Astrocyte (in vitro differentiated cells and primary cell): ENCODE data around the gene PIK3R6.

Experiments used
- EZH2 ChIP-seq: IDR thresholded peaks from 2 replicates; pipeline ENCODE4 v1.6.1; 2012; ENCODE audit warnings: mild to moderate bottlenecking, low read length, inconsistent platforms; ENCODE audit not compliant: insufficient read depth
- TF ChIP-seq, protein P1 (sequence below): IDR thresholded peaks from 2 replicates; pipeline ENCODE4 v1.5.1; 2011; ENCODE audit warnings: low read depth, mild to moderate bottlenecking, inconsistent platforms, low read length, moderate library complexity; ENCODE audit not compliant: insufficient read depth

DNA sequence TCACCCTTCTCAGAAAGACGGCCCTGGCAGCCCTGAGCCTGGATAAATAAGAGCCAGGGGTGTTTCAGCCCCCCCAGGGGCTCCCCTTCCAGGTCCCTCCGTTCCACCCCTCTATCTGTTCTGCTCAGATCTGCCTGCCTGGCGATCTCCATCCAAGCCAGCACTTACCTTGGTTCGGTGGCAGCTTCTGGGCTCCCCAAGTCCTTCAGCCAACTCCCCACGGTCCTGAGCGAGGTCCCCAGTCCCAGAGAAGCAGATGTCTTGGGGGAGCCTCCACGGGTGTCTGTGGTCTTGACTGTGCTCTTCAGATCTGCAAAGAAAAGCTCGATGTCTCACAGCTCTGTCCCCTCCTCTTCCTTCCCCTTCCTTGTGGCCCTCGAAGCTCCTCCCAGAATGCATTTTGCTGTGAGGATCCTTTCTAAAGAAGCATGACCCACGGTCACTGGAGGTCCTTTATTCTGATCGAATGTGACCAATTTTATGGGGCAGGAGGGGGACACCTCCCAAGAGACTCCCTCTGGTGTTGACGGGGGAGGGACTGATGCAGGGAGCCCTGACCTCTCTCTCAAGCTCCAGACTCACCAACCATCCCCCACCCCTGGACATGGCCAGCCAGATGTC is at the start of gene PIK3R6:
- TF ChIP-seq, protein P1, sequence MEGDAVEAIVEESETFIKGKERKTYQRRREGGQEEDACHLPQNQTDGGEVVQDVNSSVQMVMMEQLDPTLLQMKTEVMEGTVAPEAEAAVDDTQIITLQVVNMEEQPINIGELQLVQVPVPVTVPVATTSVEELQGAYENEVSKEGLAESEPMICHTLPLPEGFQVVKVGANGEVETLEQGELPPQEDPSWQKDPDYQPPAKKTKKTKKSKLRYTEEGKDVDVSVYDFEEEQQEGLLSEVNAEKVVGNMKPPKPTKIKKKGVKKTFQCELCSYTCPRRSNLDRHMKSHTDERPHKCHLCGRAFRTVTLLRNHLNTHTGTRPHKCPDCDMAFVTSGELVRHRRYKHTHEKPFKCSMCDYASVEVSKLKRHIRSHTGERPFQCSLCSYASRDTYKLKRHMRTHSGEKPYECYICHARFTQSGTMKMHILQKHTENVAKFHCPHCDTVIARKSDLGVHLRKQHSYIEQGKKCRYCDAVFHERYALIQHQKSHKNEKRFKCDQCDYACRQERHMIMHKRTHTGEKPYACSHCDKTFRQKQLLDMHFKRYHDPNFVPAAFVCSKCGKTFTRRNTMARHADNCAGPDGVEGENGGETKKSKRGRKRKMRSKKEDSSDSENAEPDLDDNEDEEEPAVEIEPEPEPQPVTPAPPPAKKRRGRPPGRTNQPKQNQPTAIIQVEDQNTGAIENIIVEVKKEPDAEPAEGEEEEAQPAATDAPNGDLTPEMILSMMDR = no peak
- no peak for TF ChIP-seq EZH2
